ENCODE measurements around the gene NSG1.

NSG1 gene

DNA sequence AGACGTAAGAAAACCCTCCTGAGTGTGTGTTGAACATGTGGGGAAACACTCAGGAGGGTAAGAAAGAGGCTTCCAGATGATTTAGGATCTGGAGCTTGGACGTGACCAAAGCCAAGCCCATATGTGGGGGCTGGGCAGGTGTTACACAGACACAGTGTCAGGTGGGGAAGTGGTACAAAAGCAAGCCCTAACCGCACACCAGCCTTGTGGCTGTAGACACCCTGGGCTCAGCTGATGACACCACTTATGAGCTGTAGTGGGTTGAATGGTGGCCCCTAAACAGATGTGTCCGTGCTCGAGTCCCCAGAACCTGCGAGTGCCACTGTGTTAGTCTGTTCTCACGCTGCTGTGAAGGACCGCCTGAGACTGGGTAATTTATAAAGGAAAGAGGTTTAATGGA, 25.0 kb upstream of the NSG1 start:
- TF ChIP-seq GATA2 (IDR thresholded peaks at IDR 0.05; ENCODE audit: low read depth, low read length) (no peak), GATA3 (IDR thresholded peaks at IDR 0.05; ENCODE audit: low read depth, low read length) (no peak)

DNA sequence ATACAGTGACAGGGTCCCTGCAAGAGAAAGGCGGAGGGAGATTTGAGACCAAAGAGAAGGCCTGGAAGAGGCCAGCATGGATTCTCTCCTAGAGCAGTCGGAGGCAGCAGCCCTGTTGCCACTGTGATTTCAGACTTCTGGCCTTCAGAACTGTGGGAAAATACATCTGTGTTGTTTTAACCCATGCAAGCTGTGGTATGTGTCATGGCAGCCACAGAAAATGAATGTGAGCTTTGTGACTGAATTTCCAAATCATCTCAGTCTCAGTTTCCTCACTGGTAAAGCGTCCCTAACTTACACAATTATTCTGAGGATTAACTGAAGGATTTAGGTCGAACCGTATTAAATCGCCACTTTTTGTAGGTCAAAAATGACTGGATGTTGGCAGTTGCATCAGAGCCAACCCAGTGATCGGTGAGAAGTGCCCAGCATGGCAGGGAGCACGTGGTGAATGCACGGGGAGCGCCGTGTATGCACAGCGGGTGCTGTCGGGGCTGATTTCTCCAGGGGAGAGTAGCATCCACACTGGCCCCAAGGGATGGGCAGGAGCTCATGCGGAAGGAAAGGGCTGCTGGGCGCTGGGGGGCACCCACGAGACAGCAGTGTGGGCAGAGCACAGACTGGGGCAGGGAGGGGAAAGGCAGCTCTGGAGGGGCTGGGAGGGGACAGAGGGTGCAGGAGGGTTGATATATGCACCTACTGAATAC, 23.8 kb upstream of the NSG1 start:
- no peak for TF ChIP-seq GATA3 (IDR thresholded peaks at IDR 0.05; ENCODE audit: low read depth, low read length)

DNA sequence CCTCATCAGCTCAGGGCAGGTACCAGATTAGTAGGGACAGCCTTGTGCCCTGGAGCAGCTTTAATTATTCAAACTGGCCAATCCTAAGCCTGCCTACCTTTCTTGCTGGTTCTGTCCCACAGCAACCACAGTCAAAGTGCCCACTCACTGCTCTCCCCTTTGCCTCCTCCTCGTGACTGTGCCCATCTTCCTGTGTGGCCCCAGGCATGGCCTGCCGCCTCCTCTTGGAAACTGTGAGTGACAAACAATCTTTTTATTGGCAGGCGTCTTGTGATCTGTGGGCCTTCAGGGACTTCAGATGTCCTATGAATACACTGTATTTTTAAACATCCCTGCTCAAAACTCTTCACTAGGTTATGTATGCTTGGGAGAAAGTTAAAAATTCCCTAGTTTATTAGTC, 22.8 kb upstream of the NSG1 start:
- no peak for TF ChIP-seq GATA2 (IDR thresholded peaks at IDR 0.05; ENCODE audit: low read depth, low read length)
- no peak for TF ChIP-seq GATA3 (IDR thresholded peaks at IDR 0.05; ENCODE audit: low read depth, low read length)

DNA sequence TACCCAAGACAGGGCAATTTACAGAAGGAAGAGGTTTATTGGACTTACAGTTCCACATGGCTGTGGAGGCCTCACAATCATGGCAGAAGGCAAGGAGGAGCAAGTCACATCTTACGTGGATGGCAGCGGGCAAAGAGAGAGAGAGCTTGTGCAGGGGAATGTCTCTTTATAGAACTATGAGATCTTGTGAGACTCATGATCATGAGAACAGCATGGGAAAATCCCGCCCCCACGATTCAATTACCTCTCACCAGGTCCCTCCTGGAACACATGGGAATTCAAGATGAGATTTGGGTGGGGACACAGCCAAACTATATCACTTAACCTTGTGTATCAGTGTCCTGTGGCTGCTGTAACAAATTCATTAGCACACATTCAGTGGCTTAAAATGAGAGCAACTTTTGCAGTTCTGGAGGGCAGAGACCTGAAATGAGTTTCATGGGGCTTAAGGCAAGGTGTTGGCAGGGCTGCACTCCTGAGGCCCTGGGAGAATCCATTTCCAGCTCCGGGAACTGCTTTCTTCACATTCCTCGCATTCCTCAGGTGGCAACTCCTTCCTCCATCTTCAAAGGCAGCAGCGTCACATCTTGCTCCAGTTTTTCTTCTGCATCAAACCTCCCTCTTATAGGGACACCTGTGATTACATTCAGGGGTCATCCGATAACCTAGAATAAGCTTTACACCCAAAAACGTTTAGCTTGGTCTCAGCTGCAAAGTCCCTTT, 22.3 kb upstream of the NSG1 start:
- TF ChIP-seq GATA3 (IDR thresholded peaks at IDR 0.05; ENCODE audit: low read depth, low read length) (no peak), GATA2 (IDR thresholded peaks at IDR 0.05; ENCODE audit: low read depth, low read length) (no peak)

DNA sequence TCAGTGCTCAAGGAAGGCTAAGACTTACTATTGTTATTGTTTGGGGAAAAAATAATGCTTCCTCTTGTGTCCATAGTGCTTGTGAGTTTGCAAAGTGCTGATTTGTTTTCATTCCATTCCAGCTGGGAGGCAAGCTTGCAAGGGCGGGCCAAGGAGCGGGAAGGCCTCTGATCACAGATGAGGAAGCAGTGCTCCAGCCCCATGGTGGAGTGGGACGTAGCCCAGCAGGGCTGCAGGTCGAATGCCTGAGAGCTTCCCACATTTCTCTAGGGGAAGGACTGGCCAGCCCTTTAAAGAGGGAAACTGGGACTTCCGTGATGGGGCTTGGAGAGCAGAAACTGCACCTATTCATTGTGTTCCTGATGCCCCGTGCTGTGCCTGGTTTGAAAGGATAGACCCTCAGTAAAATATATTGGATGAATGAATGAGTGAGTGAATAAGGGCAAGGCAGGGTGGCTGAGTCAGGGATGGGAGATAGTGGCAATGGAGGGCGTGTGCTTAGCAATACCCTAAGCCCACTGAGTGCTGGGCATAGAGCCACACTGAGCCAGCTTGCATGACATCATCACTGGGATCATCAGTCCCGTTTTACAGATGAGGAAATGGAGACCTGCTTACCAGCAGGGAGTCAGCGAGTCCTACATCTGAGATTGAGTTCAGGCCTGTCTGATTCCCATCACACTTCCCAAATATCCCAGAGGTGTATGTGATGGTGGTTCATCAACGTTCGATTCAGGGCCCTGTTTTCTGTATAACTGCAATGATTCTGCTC, 17.9 kb upstream of the NSG1 start:
- TF ChIP-seq GATA3 (IDR thresholded peaks at IDR 0.05; ENCODE audit: low read depth, low read length) (no peak), GATA2 (IDR thresholded peaks at IDR 0.05; ENCODE audit: low read depth, low read length) (no peak)

DNA sequence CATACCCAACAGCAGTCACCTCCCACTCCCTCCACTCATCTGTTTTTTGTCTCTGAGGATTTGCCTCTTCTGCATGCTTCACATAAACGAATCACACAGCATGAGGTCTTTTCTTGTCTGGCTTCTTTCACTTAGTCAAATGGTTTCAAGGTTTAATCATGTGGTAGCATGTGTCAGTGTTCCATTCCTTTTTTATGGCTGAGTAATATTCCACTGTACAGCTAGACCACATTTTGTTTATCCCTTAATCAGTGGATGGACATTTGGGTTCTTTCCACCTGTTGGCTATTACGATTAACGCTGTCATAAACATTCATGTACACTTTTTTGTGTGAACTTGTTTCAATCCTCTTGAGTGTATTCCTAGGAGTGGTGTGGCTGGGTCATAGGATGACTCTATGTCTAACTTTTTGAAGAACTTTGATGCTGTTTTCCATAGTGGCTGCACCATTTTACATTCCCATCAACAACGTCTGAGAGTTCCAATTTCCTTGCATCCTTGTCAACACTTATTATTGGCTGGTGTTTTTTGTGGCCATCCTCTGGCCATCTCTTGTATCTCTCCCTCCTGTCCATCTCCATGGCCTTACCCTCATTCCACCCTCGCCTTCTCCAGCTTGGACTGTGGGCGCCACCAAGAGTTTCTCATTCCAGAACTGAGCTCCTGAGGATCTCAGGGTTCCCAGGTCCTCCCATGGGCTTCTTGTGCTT, 12.4 kb upstream of the NSG1 start:
- TF ChIP-seq GATA2 (IDR thresholded peaks at IDR 0.05; ENCODE audit: low read depth, low read length) (no peak), GATA3 (IDR thresholded peaks at IDR 0.05; ENCODE audit: low read depth, low read length) (no peak)

DNA sequence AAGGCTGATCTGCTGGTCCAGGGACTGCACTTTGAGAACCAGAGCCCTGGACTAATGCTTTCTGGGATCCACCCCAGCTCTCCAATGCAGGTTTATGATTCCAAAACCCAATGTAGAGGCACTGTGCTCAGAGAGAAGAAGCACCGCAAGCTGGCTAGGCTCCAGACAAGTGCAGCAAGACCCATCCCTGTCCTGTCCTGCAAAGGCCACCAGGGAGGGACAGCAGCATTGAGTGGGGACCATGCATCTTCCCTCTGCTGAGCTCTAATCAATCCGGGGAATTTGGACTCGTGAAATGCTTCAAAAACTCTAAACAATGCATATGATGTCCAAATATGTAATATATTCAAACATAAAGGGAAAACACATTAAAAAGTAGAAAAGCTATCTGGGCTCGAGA, 10.8 kb upstream of the NSG1 start:
- TF ChIP-seq GATA2 (IDR thresholded peaks at IDR 0.05; ENCODE audit: low read depth, low read length) (no peak), GATA3 (IDR thresholded peaks at IDR 0.05; ENCODE audit: low read depth, low read length) (no peak)

DNA sequence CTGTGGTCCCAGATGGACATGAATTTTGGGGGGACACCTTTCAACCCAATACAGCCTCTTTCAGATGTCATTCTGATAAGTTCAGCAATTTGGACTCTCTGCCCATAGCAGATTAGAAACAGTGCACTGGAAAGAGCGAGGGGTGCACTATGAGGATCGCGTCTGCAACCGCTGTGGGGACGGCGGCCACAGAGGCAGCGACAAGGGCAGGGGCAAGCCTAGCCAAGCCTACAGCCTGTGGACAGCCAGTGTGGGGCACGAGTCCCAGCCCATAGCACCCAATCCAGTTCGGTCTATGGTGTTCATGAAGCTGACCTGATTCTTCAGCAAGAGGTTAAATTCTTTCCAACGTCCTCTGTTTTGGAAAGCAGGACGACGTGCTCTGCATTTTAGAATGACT, 9.7 kb upstream of the NSG1 start:
- TF ChIP-seq GATA2 (IDR thresholded peaks at IDR 0.05; ENCODE audit: low read depth, low read length) (no peak), GATA3 (IDR thresholded peaks at IDR 0.05; ENCODE audit: low read depth, low read length) (no peak)

DNA sequence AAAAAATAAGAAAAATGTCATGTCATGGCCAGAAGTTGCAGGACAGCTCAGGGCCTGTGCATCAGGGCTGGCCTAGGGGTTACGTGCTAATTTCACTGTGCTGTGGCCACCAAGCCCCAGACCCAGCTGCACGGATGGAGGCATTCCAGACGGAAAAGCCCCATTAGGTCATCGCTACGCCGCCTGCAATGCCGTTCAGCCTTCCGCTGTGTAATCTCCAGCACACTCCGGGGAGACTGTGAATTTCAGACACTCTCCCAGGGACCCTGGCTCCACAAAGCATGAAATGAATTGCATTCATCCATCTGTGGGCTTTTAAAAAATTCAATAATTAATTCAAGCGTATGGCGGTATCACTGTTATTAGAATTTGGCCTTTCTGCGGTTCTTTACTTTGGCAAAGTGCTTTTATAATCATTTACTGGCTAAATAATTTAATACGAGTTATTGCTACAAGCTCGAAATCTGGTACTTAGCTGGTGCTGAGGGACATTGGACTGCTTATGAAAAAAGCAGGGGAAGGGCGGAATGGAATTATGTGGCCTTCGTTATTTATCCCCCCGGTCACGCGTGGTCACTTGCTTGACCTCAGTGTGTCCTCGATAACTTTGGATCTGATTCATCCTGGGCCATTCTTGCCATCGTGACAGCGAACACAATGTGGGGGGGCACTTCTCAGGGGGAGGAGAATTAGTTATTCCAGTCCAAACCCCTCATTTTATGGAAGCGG, 9.0 kb upstream of the NSG1 start:
- TF ChIP-seq GATA2 (IDR thresholded peaks at IDR 0.05; ENCODE audit: low read depth, low read length) (no peak), GATA3 (IDR thresholded peaks at IDR 0.05; ENCODE audit: low read depth, low read length) (no peak)

DNA sequence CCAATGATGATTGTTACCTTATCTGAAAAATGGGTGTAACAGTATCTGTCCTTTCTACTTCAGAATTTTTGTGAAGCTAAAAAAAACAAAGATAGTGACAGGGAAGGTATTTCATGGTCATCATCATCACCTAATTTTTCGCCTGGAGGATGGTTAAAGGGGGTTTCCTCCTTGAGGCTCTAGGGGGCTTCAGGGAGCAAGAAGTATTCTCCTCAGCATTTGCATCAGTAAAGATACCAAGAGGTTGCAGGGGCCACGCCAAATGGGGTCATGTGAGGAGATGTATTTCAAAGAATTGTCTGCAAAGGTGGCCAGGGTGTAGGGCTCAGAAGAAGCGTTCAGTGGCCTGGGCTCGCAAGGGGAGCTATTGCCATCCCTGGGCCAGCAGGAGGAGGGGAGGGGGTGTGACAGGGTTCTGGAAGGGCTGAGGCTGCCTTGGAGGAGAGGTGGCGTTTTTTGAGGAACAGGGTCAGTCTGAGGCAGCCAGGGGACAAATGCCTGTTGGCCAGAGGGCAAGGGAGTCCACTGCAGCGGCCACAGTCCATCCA, 7.3 kb upstream of the NSG1 start:
- TF ChIP-seq GATA3 (IDR thresholded peaks at IDR 0.05; ENCODE audit: low read depth, low read length) = no peak
- no peak for TF ChIP-seq GATA2 (IDR thresholded peaks at IDR 0.05; ENCODE audit: low read depth, low read length)

DNA sequence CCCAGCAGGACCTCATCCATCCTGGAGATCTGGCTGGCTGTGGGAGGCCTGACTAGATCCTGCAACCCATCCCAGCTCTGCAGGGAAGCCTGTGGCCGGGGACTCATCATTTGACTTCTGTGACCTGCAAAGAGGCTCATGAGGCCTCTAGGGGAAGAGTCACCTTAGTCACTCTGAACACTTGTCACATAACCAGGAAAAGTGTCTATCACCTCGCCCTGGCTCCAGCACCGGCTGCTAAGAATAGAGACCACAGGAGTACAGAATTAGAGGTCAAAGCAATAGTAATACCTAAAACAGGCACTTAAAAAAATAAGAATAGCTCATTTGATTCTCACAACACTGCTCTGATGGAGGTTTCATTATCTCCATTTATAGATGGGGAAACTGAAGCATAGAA, 3.8 kb upstream of the NSG1 start:
- TF ChIP-seq GATA2 (IDR thresholded peaks at IDR 0.05; ENCODE audit: low read depth, low read length) = no peak
- TF ChIP-seq GATA3 (IDR thresholded peaks at IDR 0.05; ENCODE audit: low read depth, low read length) = no peak

DNA sequence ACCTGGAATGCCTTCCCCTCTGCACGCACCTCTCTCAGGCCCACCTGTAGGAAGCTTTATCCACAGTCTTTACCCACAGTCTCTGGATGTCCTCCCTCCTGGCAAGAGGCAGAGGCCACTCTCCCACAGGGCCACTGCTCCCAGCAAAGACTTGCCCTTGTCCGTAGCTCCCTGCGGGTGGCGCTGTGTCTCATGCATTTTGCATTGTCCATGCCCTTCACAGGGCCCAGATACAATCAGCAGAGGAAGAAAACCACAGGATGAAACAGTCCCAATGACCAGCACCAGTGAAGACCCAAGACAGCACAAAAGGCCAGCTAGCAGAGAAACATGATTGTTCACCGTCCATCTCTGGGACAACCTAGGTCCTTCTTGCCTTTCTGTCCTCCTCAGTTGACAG, 2.1 kb upstream of the NSG1 start:
- TF ChIP-seq GATA2 (IDR thresholded peaks at IDR 0.05; ENCODE audit: low read depth, low read length) (peak; percentile 39; the same call in 1 of the 2 replicates), GATA3 (IDR thresholded peaks at IDR 0.05; ENCODE audit: low read depth, low read length) (no peak)

DNA sequence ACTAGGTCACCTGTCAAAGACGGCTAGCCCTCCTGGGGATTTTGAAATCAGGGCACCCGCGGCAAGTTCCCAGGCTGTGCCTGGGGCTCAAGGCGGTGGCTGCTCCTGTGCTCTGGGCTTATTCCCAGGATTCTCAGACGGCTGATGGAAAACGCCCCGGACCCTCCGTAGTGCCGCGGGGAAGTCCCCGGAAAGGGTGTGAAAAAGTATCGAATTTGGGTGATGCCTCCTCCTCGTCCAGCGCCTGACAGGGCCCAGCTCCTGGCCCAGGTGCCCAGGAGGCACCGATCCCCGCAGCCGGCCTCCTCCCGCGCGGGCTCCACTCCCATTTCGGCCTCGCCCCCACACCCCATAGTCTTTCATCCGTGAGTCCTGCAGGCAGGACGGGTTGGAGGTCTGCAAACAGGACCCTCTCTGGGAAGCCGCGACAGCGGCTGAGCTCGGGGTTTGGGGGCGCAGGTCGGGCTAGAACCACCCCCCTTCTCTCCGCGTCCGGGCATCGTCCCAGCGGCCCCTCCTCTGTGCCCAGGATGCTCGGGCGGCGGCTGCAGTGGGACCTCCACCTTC, 1.1 kb upstream of the NSG1 start:
- TF ChIP-seq GATA3 (IDR thresholded peaks at IDR 0.05; ENCODE audit: low read depth, low read length) (no peak), GATA2 (IDR thresholded peaks at IDR 0.05; ENCODE audit: low read depth, low read length) (no peak)

Measured in SH-SY5Y (cell line).